Liver (tissue), 9 donors: ENCODE measurements around the gene MLLT3. TPM values are rescaled to one million over a fixed set of nuclear protein-coding genes. Genes with fewer than 3 reads are reported as not detected.

Source experiments
- DNase-seq: peaks from one replicate; pipeline ENCODE4 v3.0.0-alpha.2; 2017; ENCODE audit warnings: low spot score
- H3K27ac ChIP-seq, 2 donors: one replicate each; pipeline ENCODE4 v1.7.0; 2013; ENCODE audit warnings: inconsistent platforms in 2 of 2, low read length in 2 of 2, control low read depth in 1 of 2, low read depth in 1 of 2, mild to moderate bottlenecking in 1 of 2
- H3K27me3 ChIP-seq, 4 donors: one replicate each; pipeline versions ENCODE4 v1.6.1 to v1.7.0; 2013; ENCODE audit warnings: low read length in 3 of 4, inconsistent platforms in 1 of 4, mild to moderate bottlenecking in 1 of 4, moderate library complexity in 1 of 4; ENCODE audit not compliant: control insufficient read depth in 4 of 4, insufficient read depth in 4 of 4
- H3K36me3 ChIP-seq, 4 donors: one replicate each; pipeline versions ENCODE4 v1.6.1 to v1.7.0; 2013; ENCODE audit warnings: low read length in 3 of 4, mild to moderate bottlenecking in 3 of 4, low read depth in 1 of 4, moderate library complexity in 1 of 4; ENCODE audit not compliant: control insufficient read depth in 4 of 4, insufficient read depth in 3 of 4
- H3K4me1 ChIP-seq, 4 donors: one replicate each; pipeline versions ENCODE4 v1.6.1 to v1.7.0; 2013; ENCODE audit warnings: low read length in 3 of 4, mild to moderate bottlenecking in 3 of 4, moderate library complexity in 1 of 4; ENCODE audit not compliant: control insufficient read depth in 4 of 4, insufficient read depth in 4 of 4
- H3K4me3 ChIP-seq, 3 donors: one replicate each; pipeline versions ENCODE4 v1.6.1 to v1.7.0; 2013; ENCODE audit warnings: low read length in 3 of 3, control low read depth in 1 of 3, low read depth in 1 of 3, mild to moderate bottlenecking in 1 of 3
- H3K9ac ChIP-seq, 2 donors: one replicate each; pipeline ENCODE4 v1.7.0; 2013; ENCODE audit warnings: low read length in 2 of 2, mild to moderate bottlenecking in 2 of 2, moderate library complexity in 2 of 2, control low read depth in 1 of 2, low read depth in 1 of 2
- H3K9me3 ChIP-seq, 4 donors: one replicate each; pipeline versions ENCODE4 v1.6.1 to v1.7.0; 2013; ENCODE audit warnings: low read length in 3 of 4; ENCODE audit not compliant: control insufficient read depth in 4 of 4
- ATF3 ChIP-seq: IDR thresholded peaks from 2 replicates; pipeline ENCODE4 v1.6.1; 2016; ENCODE audit warnings: antibody characterized with exemption
- CTCF ChIP-seq: fragments of 150-350 bp; IDR thresholded peaks from 2 replicates; pipeline ENCODE4 v1.5.1; 2017; ENCODE audit warnings: improper control_type of control experiment, low read depth, low read length; ENCODE audit not compliant: missing input control
- EGR1 ChIP-seq, 2 donors: IDR thresholded peaks; 2 replicates each; pipeline ENCODE4 v1.6.1; 2016 to 2018; ENCODE audit warnings: antibody characterized with exemption in 2 of 2, low read depth in 2 of 2
- FOXA1 ChIP-seq: IDR thresholded peaks from 2 replicates; pipeline ENCODE4 v1.6.1; 2016; ENCODE audit warnings: antibody characterized with exemption
- FOXA2 ChIP-seq: IDR thresholded peaks from 2 replicates; pipeline ENCODE4 v1.6.1; 2016; ENCODE audit warnings: antibody characterized with exemption
- GABPA ChIP-seq, 2 donors: IDR thresholded peaks in 1 of 2; conservative IDR thresholded peaks in 1 of 2; 2 replicates each; pipeline ENCODE4 v1.6.1; 2016; ENCODE audit warnings: antibody characterized with exemption in 2 of 2, mild to moderate bottlenecking in 1 of 2, moderate library complexity in 1 of 2
- HNF4A ChIP-seq, 2 donors: conservative IDR thresholded peaks; 2 replicates each; pipeline ENCODE4 v1.6.1; 2016; ENCODE audit warnings: antibody characterized with exemption in 2 of 2, mild to moderate bottlenecking in 2 of 2
- HNF4G ChIP-seq: IDR thresholded peaks from 2 replicates; pipeline ENCODE4 v1.6.1; 2016; ENCODE audit warnings: antibody characterized with exemption
- JUND ChIP-seq, 2 donors: IDR thresholded peaks; 2 replicates each; pipeline ENCODE4 v1.6.1; 2016; ENCODE audit warnings: antibody characterized with exemption in 2 of 2
- MAX ChIP-seq: IDR thresholded peaks from 2 replicates; pipeline ENCODE4 v1.6.1; 2016; ENCODE audit warnings: antibody characterized with exemption
- NR2F2 ChIP-seq: IDR thresholded peaks from 2 replicates; pipeline ENCODE4 v1.6.1; 2016; ENCODE audit warnings: antibody characterized with exemption
- RAD21 ChIP-seq, 2 donors: IDR thresholded peaks; 2 replicates each; pipeline ENCODE4 v1.6.1; 2016; ENCODE audit warnings: antibody characterized with exemption in 2 of 2, mild to moderate bottlenecking in 2 of 2
- REST ChIP-seq: IDR thresholded peaks from 2 replicates; pipeline ENCODE4 v1.6.1; 2016; ENCODE audit warnings: antibody characterized with exemption, mild to moderate bottlenecking
- RXRA ChIP-seq, 2 donors: IDR thresholded peaks; 2 replicates each; pipeline ENCODE4 v1.6.1; 2017 to 2018; ENCODE audit warnings: antibody characterized with exemption in 2 of 2, mild to moderate bottlenecking in 1 of 2
- SP1 ChIP-seq: IDR thresholded peaks from 2 replicates; pipeline ENCODE4 v1.6.1; 2018; ENCODE audit warnings: antibody characterized with exemption, mild to moderate bottlenecking
- TAF1 ChIP-seq: conservative IDR thresholded peaks from 2 replicates; pipeline ENCODE4 v1.6.1; 2016; ENCODE audit warnings: antibody characterized with exemption, mild to moderate bottlenecking
- YY1 ChIP-seq: IDR thresholded peaks from 2 replicates; pipeline ENCODE4 v1.6.1; 2016; ENCODE audit warnings: antibody characterized with exemption, mild to moderate bottlenecking
- ZBTB33 ChIP-seq: IDR thresholded peaks from 2 replicates; pipeline ENCODE4 v1.6.1; 2016; ENCODE audit warnings: antibody characterized with exemption
- WGBS: extraction: QIAGEN DNeasy Blood & Tissue Kit; methylation state at CpG from one replicate; pipeline ENCODE4 v1.1.7; 2013; 5-methylcytosine and 5-hydroxymethylcytosine counted together
- polyA plus RNA-seq, 2 donors: library from polyadenylated mRNA; stranded (reverse) in 1 of 2; unstranded in 1 of 2; fragments of 200-250 nt in 1 of 2; fragments of >200 nt in 1 of 2; fragmentation: Nextera tagmentation in 1 of 2; extraction: Ambion mirVana in 1 of 2; gene quantifications; one replicate each; pipeline versions ENCODE4 v1.2.1 to v1.2.3, GENCODE V29; 2013 to 2015
- total RNA-seq, 2 donors: library from RNA; depleted of rRNA; stranded (reverse); fragments of >200 nt; gene quantifications; one replicate each; pipeline ENCODE4 v1.2.3, GENCODE V29; 2014
- donor health status: healthy.
- donor health status: healthy.
- donor health status: healthy.
- donor health status: healthy.
- donor health status: healthy.

The MLLT3 gene
- total and polyA plus RNA-seq, 4 donors = 0.79 to 25.5 (median 1.3) TPM

GRCh38 chr9:20303066-20303465 is 319.2 kb downstream of the MLLT3 start:
- WGBS = 39% methylated on average over 2 of the region's 2 CpGs
- Histone ChIP-seq H3K27me3 (peaks cover 0 to 7% (median 0%) of the 10 kb centered on the region in 4 donors), H3K4me3 (no peak overlapping the region), H3K9ac (no peak overlapping the region), H3K9me3 (no peaks in the 10 kb centered on the region), H3K27ac (no peak overlapping the region), H3K4me1 (no peaks in the 10 kb centered on the region), H3K36me3 (no peaks in the 10 kb centered on the region)
- DNase-seq = no peak
- no peak for TF ChIP-seq FOXA2
- no peak for TF ChIP-seq EGR1 (IDR thresholded peaks at IDR 0.05; ENCODE audit: low read depth in 2 of 2)
- TF ChIP-seq RXRA (IDR thresholded peaks at IDR 0.05) = no peak
- TF ChIP-seq GABPA (IDR thresholded peaks at IDR 0.05 in 1 of 2, conservative IDR thresholded peaks at IDR 0.05 in 1 of 2) = no peak
- no peak for TF ChIP-seq HNF4A (conservative IDR thresholded peaks at IDR 0.05)
- no peak for TF ChIP-seq REST
- TF ChIP-seq ATF3 = no peak
- no peak for TF ChIP-seq NR2F2
- TF ChIP-seq TAF1 = no peak
- no peak for TF ChIP-seq CTCF
- TF ChIP-seq JUND (IDR thresholded peaks at IDR 0.05) = no peak
- no peak for TF ChIP-seq MAX
- no peak for TF ChIP-seq ZBTB33
- TF ChIP-seq SP1 = no peak
- no peak for TF ChIP-seq HNF4G
- no peak for TF ChIP-seq YY1
- no peak for TF ChIP-seq FOXA1
- no peak for TF ChIP-seq RAD21 (IDR thresholded peaks at IDR 0.05)
